ENCODE data around the gene KLK14.

The KLK14 gene

GRCh38 chr19:51125421-51126075 lies 42.9 kb upstream of the KLK14 start:
- peak overlapping the region; percentile 29 for H3K4me3 ChIP-seq (replicated peaks; ENCODE audit: insufficient read depth, low read length)
- peak overlapping the region; percentile 65; the same call in 1 of the 2 replicates for H3K27ac ChIP-seq (replicated peaks)
- no peaks in the 10 kb centered on the region for H3K27me3 ChIP-seq (ENCODE audit: insufficient read depth, poor library complexity, severe bottlenecking)
- TF ChIP-seq SPI1 (IDR thresholded peaks at IDR 0.05; ENCODE audit: borderline replicate concordance, low read depth) (no peak), CTCF (IDR thresholded peaks at IDR 0.05; ENCODE audit: insufficient read depth, low read length) (no peak), GABPA (IDR thresholded peaks at IDR 0.05; ENCODE audit: low read depth) (no peak), POLR2AphosphoS5 (IDR thresholded peaks at IDR 0.05; ENCODE audit: low read depth) (no peak), REST (IDR thresholded peaks at IDR 0.05; ENCODE audit: insufficient replicate concordance, low read depth) (no peak)
- DNase-seq (ENCODE audit: low read depth in 1 of 2, low spot score in 1 of 2): no peak

DNA sequence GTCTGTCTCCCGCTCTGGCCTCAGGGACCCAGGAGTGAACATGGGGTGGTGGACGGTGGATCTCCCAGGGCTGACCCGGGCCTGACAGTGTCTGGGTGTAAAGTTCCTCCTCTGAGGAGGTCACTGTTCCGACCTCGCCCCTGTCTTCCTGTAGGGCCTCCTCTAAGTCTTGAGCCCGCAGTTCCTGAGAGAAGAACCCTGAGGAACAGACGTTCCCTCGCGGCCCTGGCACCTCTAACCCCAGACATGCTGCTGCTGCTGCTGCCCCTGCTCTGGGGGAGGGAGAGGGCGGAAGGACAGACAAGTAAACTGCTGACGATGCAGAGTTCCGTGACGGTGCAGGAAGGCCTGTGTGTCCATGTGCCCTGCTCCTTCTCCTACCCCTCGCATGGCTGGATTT lies 42.0 kb upstream of the KLK14 start, which contains the start of gene SIGLEC9:
SIGLEC9 (plus strand) TSS at position 178 of the 400 bp plus-strand sequence; CDS start at position 247, 69 bp downstream.
- H3K27me3 ChIP-seq (ENCODE audit: insufficient read depth, poor library complexity, severe bottlenecking): no peaks in the 10 kb centered on the region
- peak within 1 kb of the TSS; percentile 65 for H3K27ac ChIP-seq (replicated peaks)
- TF ChIP-seq CTCF (IDR thresholded peaks at IDR 0.05; ENCODE audit: insufficient read depth, low read length) (no peak), GABPA (IDR thresholded peaks at IDR 0.05; ENCODE audit: low read depth) (no peak), REST (IDR thresholded peaks at IDR 0.05; ENCODE audit: insufficient replicate concordance, low read depth) (no peak), SPI1 (IDR thresholded peaks at IDR 0.05; ENCODE audit: borderline replicate concordance, low read depth) (no peak), POLR2AphosphoS5 (IDR thresholded peaks at IDR 0.05; ENCODE audit: low read depth) (no peak)
- peak within 1 kb of the TSS; percentile 29 for H3K4me3 ChIP-seq (replicated peaks; ENCODE audit: insufficient read depth, low read length)
- DNase-seq (ENCODE audit: low read depth in 1 of 2, low spot score in 1 of 2): peak; percentile 27 to 69

DNA sequence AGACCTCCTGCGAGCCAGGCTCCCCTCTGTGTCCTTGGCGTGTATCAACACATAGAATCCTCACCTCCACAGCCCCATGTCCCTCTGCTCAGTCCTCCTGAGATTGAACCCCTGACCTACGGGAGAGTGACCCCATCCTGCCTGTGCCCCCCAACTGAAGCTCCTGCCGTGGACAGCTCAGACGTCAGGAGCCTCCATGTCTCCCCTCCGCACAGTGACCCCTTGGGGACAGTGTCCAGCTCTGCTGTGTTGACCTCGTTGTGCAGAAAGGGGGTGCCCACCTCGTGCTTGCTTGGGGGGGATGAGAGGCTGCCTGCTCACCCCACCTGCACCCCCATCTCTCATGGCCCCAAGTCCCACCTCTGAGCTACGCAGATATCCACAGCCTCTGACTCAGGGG lies 41.5 kb upstream of the KLK14 start:
- no peak for DNase-seq (ENCODE audit: low read depth in 1 of 2, low spot score in 1 of 2)
- H3K4me3 ChIP-seq (replicated peaks; ENCODE audit: insufficient read depth, low read length): no peak overlapping the region
- H3K27ac ChIP-seq (replicated peaks): peak overlapping the region; percentile 65
- H3K27me3 ChIP-seq (ENCODE audit: insufficient read depth, poor library complexity, severe bottlenecking): no peaks in the 10 kb centered on the region
- no peak for TF ChIP-seq GABPA (IDR thresholded peaks at IDR 0.05; ENCODE audit: low read depth)
- TF ChIP-seq REST (IDR thresholded peaks at IDR 0.05; ENCODE audit: insufficient replicate concordance, low read depth): no peak
